Measurements from ENCODE around the gene MST1R. TPM values are rescaled to one million over a fixed set of nuclear protein-coding genes. Genes with fewer than 3 reads are reported as not detected.
"Not testable (repeated sequence)": the region's sequence is repeated elsewhere in the genome, so short reads cannot be mapped to it uniquely, and the experiment has no call there.

MST1R gene
- total RNA-seq, 1 donor = 0.10 TPM

DNA sequence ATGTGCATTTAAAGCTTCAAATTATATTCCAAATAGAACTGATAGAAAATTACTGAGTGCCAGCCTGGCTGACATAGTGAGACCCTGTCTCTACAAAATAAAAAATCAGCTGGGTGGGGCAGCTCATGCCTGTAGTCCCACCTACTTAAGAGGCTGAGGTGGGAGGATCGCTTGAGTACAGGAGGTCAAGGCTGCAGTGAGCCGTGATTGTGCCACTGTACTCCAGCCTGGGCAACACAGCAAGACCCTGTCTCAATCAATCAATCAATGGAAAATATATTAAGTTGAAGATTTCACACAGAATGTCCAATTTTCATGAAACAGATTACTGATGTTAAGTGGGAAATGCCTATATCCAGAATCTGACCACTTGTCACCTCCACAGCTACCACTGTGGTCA lies 21.8 kb upstream of the MST1R start:
- Histone ChIP-seq H3K9me3 (ENCODE audit: low read depth, low read length) (no peaks in the 10 kb centered on the region), H3K4me3 (ENCODE audit: low read length) (no peak overlapping the region), H3K27me3 (ENCODE audit: insufficient read depth, low read length) (no peaks in the 10 kb centered on the region), H3K4me1 (ENCODE audit: insufficient read depth, low read length) (peaks cover 21% of the 10 kb centered on the region)

DNA sequence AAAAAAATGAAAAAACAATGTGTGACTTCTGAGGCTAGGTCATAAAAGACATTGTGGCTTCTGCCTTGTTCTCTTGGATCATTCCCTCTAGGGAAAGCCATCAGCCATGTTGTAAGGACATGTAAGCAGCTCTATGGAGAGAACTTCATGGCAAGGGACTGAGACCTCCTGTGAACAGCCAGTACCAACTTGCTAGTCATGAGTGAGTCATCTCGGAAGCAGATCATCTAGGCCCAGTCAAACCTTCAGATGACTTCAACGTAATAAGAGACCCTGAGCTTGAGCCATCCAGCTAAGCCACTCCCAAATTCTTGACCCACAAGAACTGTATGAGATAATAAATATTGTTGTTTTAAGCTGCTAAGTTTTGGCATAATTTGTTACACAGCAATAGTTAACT lies 21.0 kb upstream of the MST1R start:
- Histone ChIP-seq H3K4me1 (ENCODE audit: insufficient read depth, low read length) (peaks cover 13% of the 10 kb centered on the region), H3K9me3 (ENCODE audit: low read depth, low read length) (no peaks in the 10 kb centered on the region), H3K27me3 (ENCODE audit: insufficient read depth, low read length) (no peaks in the 10 kb centered on the region), H3K4me3 (ENCODE audit: low read length) (no peak overlapping the region)

DNA sequence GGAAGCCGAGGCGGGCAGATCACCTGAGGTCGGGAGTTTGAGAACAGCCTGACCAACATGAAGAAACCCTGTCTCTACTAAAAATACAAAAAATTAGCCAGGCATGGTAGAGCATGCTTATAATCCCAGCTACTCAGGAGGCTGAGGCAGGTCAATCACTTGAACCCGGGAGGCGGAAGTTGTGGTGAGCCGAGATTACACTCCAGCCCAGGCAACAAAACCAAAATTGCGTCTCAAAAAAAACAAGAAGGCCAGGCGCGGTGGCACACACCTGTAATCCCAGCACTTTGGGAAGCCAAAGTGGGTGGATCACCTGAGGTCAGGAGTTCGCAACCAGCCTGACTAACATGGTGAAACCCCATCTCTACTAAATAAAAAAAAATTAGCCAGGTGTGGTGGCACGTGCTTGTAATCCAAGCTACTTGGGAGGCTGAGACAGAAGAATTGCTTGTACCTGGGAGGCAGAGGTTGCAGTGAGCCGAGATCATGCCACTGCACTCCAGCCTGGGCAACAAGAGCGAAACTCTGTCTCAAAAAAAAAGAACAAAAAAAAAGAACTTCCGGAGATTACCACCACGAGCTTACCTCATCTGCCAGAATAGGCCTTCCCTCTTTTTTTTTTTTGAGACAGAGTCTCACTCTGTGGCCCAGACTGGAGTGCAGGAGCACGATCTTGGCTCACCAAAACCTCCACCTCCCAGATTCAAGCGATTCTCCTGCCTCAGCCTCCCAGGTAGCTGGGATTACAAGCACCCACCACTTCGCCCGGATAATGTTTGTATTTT lies 14.3 kb upstream of the MST1R start:
- not testable (repeated sequence) for H3K27me3 ChIP-seq (ENCODE audit: insufficient read depth, low read length); H3K4me3 ChIP-seq (ENCODE audit: low read length); H3K9me3 ChIP-seq (ENCODE audit: low read depth, low read length)
- peaks cover 12% of the 10 kb centered on the region for H3K4me1 ChIP-seq (ENCODE audit: insufficient read depth, low read length)

DNA sequence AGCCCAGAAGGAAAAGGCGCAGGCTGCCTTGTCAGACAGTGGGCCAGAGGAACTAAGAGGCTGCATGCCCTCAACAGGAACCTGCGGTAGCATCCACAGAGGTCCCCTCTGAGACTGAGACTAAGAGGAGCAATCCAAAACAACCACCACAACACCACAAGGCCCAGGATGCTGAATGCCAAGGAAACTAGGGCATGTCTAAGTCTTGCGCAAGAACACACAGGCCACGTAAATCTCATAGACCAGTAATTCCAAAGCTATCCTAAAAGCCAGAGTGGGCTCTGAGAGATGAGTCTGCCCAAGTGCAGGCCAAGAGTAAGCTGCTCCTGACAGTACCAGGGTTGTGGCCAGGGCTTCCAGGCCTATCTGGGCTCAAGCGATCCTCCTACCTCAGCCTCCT lies 13.0 kb upstream of the MST1R start:
- no peaks in the 10 kb centered on the region for H3K9me3 ChIP-seq (ENCODE audit: low read depth, low read length)
- H3K4me1 ChIP-seq (ENCODE audit: insufficient read depth, low read length) = peaks cover 12% of the 10 kb centered on the region
- H3K4me3 ChIP-seq (ENCODE audit: low read length) = no peak overlapping the region
- no peaks in the 10 kb centered on the region for H3K27me3 ChIP-seq (ENCODE audit: insufficient read depth, low read length)

DNA sequence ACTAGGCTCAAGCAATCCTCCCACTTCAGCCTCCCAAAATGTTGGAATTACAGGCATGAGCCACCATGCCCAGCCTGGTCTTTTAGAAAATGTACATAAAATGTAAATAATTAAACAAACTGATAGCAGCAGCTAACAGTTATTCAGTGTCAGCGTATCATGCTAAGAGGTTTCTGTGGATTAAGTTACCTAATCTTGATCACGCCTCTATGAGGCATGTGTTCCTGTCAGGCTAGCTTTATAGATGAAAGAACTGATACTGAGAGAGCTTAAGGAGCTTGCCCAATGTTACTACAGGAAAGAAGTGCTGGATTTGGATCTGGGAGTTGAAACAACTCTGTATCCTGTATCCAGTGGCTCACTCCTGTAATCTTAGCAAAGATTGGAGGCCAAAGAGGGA lies 11.2 kb upstream of the MST1R start:
- H3K9me3 ChIP-seq (ENCODE audit: low read depth, low read length) = no peaks in the 10 kb centered on the region
- no peaks in the 10 kb centered on the region for H3K27me3 ChIP-seq (ENCODE audit: insufficient read depth, low read length)
- no peak overlapping the region for H3K4me3 ChIP-seq (ENCODE audit: low read length)
- peaks cover 12% of the 10 kb centered on the region for H3K4me1 ChIP-seq (ENCODE audit: insufficient read depth, low read length)

DNA sequence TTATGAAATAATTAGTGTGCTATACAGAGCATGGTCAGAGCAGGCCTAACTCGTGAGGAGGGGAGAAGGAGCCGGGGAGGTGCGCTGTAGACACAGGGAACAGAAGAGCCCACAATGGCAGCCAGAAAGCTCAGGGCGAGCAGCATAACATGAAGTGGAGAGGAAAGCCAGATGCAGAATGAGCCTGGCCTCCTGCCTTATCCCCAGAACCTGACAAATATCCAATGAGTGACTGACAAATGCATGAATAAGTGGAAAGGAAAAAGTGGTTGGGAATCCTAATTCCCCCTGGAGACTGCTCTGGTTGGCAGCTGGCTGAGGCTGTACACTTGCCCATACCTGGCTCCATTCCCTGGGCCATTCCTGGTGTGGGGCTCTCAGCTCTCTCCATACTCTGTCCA lies 9.2 kb upstream of the MST1R start:
- Histone ChIP-seq H3K27me3 (ENCODE audit: insufficient read depth, low read length) (no peaks in the 10 kb centered on the region), H3K4me3 (ENCODE audit: low read length) (no peak overlapping the region), H3K9me3 (ENCODE audit: low read depth, low read length) (no peaks in the 10 kb centered on the region), H3K4me1 (ENCODE audit: insufficient read depth, low read length) (peaks cover 3% of the 10 kb centered on the region)

DNA sequence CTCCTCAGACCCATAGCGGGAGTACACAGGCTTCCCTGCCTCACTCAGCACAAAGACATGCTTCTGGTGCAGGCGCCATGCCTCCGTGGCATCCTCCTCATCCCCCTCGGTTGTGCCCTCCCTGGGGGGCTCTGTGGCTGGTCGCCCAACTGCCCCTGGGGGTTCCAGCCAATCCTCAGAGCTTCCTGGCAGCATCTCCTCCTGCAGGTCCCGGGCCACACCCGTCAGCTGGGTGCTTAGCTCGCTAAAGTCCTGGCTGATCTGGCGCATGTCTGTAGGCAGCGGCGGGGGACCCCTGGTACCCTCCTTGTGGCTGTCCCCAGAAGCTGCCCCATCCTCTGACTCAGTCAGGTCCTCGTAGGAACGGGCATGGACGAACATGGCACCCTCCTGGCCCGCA lies 7.9 kb upstream of the MST1R start:
- Histone ChIP-seq H3K27me3 (ENCODE audit: insufficient read depth, low read length) (no peaks in the 10 kb centered on the region), H3K4me3 (ENCODE audit: low read length) (no peak overlapping the region), H3K9me3 (ENCODE audit: low read depth, low read length) (no peaks in the 10 kb centered on the region), H3K4me1 (ENCODE audit: insufficient read depth, low read length) (peaks cover 1% of the 10 kb centered on the region)

DNA sequence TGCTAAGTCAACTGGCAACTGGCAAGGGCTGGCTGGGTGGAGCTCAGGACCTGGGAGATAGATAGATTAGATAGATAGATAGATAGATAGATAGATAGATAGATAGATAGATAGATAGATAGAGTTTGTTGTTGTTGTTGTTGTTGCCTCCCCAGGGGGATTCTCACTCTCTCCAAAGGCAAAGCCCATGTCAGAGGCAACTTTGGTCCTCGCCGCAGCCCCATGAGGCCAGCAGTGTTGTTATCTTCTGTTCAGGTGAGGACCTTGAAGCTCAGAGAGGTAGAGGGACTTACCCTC lies 7.4 kb upstream of the MST1R start:
- Histone ChIP-seq H3K4me1 (ENCODE audit: insufficient read depth, low read length) (peaks cover 7% of the 10 kb centered on the region), H3K4me3 (ENCODE audit: low read length) (no peak overlapping the region), H3K27me3 (ENCODE audit: insufficient read depth, low read length) (no peaks in the 10 kb centered on the region), H3K9me3 (ENCODE audit: low read depth, low read length) (no peaks in the 10 kb centered on the region)

DNA sequence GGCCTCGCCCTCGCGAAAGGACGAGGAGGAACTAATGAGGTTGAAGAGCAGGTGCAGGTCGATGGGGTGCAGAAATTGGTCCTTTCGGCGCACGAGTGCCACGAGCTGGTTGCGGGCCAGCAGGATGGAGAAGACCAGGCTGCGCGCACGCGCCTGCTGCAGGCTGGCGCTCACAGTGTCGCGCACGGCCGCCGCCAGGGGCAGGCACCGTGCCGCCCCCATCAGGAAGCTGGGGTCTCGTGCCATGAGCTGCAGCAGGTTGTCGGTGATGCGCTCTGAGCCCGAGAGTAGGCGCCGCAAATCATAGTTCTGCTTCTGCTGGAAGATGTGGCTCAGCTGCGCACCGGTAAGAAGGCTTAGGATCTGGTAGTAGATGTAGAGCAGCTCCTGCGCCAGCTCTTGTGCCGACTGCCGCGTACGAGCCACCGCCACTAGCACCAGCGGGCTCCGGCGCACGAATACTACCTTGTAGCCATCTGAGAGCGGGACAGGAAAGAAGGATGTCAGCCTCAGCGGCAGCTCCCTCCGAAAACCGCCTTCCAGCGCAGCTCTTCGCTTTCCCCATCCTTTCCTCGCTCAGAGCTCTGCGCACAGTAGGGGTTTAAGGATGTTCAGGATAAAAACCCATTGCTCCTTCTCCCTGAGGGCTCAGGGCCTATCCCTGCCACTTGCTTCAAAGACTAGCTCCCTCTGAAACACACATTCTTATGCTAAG lies 6.9 kb upstream of the MST1R start:
- H3K9me3 ChIP-seq (ENCODE audit: low read depth, low read length) = no peaks in the 10 kb centered on the region
- H3K4me3 ChIP-seq (ENCODE audit: low read length) = no peak overlapping the region
- peaks cover 12% of the 10 kb centered on the region for H3K4me1 ChIP-seq (ENCODE audit: insufficient read depth, low read length)
- no peaks in the 10 kb centered on the region for H3K27me3 ChIP-seq (ENCODE audit: insufficient read depth, low read length)

DNA sequence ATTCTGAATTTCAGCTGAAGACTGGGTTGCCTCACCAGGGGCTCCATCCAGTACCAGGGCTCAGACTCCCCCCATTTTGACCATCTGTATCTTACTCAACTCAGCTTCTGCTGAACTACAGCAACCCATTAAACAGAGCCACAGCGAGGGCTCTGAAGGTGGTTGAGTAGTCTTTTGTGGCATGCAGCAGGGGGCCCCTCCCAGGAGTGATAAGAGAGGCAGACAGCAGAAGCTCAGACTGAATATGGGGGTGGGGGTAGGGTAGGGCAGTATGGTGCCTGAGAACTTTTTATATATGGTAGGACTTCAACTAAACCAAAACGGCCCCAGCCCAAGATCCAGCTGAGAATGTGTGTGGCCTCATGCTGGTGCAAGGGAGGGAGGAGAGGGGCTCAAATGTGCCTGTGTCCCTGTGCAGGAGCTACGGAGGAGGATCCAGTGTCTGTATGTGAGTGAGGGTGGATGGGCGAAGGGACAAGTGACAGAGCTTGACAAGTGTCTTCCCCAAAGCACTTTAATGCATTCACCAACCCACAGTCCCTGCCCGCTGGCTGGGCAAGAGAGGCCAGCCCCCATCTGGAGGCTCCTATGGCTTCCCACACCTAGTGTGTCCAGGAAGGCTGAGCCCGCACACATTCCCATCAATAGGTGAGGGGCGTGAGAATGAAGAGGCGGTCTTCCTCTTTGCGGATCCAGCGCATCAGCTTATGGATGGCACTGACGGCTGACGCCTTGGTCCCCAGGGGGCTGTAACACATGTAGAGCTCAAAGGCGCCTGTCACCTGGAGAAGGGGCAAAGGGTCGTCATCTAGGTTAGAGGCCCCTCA lies 4.9 kb upstream of the MST1R start:
- Histone ChIP-seq H3K4me3 (ENCODE audit: low read length) (no peak overlapping the region), H3K4me1 (ENCODE audit: insufficient read depth, low read length) (peaks cover 25% of the 10 kb centered on the region), H3K9me3 (ENCODE audit: low read depth, low read length) (no peaks in the 10 kb centered on the region), H3K27me3 (ENCODE audit: insufficient read depth, low read length) (no peaks in the 10 kb centered on the region)

DNA sequence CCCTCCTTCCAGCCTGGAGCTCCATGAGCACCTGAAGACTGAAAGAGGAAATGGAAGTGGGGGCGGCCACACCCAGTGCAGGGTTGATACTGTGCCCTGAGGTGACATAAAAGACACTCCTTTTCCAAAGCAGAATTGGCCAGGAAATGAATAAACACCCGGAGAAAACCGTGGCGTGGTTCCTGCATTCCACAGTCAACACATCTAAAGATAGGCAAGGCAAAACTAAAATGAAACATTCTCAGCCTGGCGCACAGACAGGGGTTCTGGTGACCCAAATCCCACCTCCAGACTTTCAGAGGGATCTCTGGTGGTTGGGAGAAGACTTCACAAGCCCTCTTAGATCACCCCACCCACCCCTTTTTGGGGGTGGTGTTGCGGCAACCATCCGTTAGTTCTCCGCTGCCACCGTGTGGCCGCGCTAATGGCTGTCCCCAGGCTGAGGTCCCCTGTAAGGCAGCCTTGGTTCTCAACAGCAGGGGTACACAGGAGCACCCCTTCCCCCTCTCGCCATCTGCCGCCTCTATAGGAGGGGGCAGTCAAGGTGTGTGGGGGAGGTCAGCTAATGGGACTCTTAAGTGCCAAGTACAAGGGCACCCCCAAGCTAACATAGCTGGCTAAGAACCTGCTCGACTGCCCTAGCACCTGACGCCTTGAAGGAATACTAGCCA lies 2.5 kb upstream of the MST1R start:
- Histone ChIP-seq H3K4me3 (ENCODE audit: low read length) (no peak overlapping the region), H3K9me3 (ENCODE audit: low read depth, low read length) (no peaks in the 10 kb centered on the region), H3K27me3 (ENCODE audit: insufficient read depth, low read length) (no peaks in the 10 kb centered on the region), H3K4me1 (ENCODE audit: insufficient read depth, low read length) (peaks cover 30% of the 10 kb centered on the region)

DNA sequence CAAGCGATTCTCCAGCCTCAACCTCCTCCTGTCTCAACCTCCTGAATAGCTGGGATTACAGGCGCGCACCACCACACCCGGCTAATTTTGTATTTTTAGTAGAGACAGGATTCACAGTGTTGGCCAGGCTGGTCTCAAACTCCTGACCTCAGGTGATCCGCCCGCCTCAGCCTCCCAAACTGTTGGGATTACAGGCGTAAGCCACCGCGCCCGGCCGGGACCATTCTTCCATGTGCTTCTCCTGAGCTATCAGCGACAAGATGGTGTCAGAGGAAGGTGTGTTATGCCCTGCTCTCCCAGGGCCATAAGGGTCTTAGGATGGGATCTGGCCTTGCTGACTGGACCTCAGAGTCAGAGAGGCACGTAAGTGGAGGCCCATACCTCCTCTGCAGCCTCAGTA lies 775 bp upstream of the MST1R start:
- H3K9me3 ChIP-seq (ENCODE audit: low read depth, low read length); H3K27me3 ChIP-seq (ENCODE audit: insufficient read depth, low read length); H3K4me3 ChIP-seq (ENCODE audit: low read length): not testable (repeated sequence)
- H3K4me1 ChIP-seq (ENCODE audit: insufficient read depth, low read length) = peaks cover 30% of the 10 kb centered on the region

DNA sequence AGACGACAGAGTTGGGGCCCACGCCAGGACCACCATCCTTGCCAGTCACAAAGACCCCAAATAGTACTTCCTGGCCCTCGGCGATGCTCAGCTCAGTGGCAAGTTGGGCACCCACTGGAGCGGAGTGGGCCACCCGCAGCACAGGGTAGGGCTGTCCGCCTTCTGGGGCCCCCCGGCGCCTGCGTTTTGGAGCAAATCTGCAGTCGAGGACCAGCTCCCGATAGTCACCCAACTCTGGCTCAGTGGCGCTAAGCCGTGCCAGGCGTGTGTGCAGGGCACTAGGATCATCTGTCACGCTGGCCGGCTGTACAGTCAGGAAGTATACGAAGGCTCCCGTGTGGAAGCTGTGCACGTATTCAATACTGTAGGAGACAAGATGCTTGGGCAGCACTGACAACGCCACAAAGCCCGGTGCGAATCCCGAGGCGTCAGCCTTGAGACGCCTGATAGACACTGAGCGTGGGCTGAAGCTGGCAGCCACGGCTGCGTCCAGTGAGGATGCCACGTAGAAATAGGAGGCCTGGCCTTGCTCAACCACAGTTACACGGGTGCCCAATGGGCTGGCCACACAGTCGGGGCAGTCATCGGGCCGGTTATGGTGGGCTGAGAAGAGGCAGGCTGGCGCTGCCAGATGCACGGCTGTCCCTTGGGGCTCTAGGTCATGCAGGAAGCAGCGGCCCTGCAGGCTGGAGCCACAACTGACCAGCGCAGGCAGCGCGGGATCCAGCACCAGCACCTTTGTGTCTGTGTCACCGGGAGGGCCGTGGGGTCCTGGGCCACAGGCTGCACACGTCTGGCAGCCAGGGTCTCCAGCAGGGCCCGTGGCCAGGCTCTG lies 945 bp downstream of the MST1R start:
- Histone ChIP-seq H3K9me3 (ENCODE audit: low read depth, low read length) (no peaks in the 10 kb centered on the region), H3K27me3 (ENCODE audit: insufficient read depth, low read length) (no peaks in the 10 kb centered on the region), H3K4me3 (ENCODE audit: low read length) (no peak overlapping the region), H3K4me1 (ENCODE audit: insufficient read depth, low read length) (peaks cover 30% of the 10 kb centered on the region)

All from mononuclear cell (primary cell).